Non-pigmented ciliary epithelial cell (primary cell): ENCODE measurements around the gene SNRK.
"Not testable (repeated sequence)": the region's sequence is repeated elsewhere in the genome, so short reads cannot be mapped to it uniquely, and the experiment has no call there.

Experiments
- DNase-seq: peaks from one replicate; pipeline ENCODE4 v3.0.0-alpha.2; 2010; ENCODE audit warnings: low read depth

Gene SNRK

DNA sequence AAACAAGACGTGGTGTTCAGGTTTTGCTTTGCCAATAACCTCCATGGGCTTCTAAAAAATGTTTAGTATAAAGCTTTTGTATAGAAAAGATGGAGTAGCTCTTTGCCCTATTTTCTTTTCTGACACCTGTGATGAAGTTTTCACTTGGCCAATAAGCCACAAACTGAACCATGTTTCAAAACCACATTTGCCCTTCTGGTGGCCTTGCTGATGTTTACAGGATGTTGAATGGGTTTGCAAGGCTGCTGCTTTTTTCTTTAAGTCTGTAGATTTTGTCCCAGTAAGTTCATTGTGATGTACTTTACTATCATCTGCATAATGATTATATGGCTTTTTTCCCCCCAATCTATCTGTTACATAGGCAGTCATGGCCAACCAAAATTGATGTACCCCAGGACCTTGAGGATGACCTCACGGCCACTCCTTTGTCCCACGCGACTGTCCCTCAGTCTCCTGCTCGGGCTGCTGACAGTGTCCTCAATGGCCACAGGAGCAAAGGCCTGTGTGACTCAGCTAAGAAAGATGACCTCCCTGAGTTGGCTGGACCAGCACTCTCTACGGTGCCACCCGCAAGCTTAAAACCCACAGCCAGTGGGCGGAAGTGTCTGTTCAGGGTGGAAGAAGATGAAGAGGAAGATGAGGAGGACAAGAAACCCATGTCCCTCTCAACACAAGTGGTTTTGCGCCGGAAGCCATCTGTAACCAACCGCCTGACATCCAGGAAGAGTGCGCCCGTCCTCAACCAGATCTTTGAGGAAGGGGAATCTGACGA lies 60.8 kb downstream of the SNRK start:
- no peak for DNase-seq

DNA sequence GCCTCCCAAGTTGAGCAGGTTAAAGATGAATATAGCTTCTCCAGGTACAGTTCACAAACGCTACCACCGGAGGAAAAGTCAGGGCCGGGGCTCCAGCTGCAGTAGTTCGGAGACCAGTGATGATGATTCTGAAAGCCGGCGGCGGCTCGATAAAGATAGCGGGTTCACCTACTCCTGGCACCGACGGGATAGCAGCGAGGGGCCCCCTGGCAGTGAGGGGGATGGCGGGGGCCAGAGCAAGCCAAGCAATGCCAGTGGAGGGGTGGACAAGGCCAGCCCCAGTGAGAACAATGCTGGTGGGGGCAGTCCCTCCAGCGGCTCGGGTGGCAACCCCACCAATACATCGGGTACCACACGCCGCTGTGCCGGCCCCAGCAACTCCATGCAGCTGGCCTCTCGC lies 61.4 kb downstream of the SNRK start:
- no peak for DNase-seq

GRCh38 chr3:43348350-43348749 lies 62.0 kb downstream of the SNRK start:
- DNase-seq, result no peak

DNA sequence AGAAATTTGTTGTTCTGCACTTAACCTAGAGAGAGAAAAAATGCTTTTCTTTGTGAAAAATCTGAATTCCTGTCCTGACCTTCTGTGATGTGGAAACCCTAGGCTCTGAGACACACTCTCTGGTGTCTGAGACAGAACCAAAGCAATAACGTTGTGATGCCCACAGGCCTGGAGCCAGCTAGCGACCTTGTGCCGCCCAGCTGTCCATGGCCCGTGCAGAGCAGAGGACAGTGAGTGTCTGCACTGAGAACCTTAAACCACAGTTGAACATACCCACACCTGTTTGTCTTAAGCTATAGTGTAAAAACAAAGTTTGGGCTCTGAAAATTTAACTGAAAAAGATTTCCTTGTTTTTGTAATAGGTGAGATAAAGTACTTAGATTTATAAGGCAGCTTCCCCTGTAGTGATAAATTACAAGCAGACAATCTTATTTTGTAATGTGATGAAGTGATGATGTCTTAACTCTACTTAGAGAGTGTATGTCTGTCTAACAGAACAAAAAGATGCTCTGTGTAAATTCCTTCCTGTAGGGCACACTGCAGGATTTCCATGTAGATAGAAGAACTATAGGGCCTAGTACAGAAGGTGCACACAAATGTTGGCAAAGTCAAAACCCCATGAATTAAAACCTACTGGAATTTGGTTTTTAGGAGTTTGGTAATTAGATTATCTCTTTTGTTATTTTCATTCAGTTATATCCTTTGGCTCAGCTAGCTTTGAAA lies 62.7 kb downstream of the SNRK start:
- no peak for DNase-seq

- DNase-seq, result no peak
These were observed 63.4 kb downstream of the SNRK start for GRCh38 chr3:43349716-43350115.

DNA sequence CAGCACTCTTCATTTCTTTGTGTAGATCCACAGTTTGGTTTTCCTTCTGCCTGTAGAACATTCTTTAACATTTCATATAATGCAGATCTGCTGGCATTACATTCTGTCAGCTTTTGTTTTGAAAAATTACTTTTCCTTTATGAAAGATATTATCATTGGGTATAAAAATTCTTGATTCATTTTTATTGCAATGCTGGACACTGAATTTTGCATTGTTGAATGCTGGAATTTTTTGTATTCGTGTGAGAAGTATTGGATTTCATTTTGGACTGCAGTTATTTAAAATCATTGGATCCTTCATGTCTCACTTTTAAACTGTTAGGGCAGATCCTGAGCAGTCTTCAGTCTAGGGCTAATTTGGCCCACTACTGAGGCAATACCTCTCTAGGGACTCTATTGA lies 67.1 kb downstream of the SNRK start:
- no peak for DNase-seq

DNA sequence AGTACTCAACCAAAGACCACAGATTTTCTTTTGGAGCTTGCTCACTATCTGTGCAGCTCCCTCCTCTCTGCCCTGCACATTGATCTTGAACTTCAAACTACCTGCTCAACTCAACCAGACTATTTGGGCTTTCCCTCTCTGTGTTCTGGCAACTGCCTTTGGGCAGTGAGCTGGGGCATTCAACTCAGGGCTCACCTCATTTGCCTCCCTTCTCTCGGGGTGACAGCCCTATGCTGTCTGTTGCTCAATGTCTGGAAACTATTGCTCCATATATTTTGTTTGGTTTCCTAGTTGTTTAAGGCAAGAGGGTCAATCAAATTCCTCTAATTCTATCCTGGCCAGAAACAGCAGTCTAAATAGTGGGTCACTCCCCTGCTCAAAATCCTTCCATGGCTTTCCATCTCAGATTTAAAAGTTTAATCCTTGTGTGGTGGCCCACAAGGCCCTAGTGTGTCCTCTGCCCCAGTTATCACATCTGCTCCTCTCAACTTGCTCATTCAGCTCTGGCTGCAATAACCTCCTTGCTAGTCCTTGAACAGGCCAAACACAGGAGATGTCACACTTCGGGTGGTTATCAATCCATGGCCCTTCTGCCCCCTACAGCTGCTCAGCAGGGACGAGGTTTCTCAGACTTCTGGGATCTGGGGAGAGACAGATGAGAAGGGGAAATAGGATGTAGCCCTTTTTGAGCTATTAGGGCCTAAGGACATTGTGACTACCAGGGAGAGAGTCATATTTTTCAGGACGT lies 67.8 kb downstream of the SNRK start:
- DNase-seq, result no peak

- DNase-seq, result not testable (repeated sequence)
These were observed 69.7 kb downstream of the SNRK start for GRCh38 chr3:43356033-43356432.

DNA sequence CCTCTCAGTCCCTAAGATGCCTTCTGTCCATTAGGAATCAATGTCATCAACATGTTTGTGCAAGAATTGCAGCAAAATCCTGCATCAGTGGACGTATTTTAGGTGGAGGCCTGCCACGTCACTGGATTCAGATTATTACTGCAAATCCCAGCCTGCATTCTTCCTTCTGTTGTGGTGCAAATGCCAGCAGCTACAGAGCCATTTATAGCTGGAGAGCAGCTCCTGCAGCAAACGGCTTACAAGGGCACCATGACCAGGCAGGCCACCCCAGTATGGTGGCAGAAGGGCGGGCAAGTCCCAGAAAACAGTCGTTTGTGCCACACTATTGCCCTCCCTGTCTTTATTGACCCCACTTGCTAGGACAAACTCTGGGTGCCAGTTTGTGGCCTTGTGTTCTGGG lies 74.7 kb downstream of the SNRK start:
- DNase-seq, result no peak

DNA sequence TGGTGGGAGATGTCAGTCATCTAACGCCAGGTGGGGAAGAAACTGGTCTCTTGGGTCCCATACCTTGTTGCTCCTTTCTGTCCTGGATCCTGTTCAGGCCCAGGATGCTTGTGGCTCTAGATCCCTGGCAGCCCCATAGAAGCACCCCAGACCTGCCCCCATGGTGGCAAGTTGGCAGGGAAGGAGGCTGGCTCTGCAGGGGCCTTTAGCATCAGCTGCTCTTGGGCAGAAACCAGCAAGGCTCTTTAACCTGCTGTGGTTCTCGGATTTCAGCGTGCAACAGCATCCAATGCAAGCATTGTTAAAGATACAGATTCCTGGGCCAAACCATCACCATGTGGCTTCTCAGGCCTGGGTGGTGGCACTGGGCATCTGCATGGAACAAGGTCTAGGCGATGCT lies 75.8 kb downstream of the SNRK start:
- DNase-seq, result no peak

DNA sequence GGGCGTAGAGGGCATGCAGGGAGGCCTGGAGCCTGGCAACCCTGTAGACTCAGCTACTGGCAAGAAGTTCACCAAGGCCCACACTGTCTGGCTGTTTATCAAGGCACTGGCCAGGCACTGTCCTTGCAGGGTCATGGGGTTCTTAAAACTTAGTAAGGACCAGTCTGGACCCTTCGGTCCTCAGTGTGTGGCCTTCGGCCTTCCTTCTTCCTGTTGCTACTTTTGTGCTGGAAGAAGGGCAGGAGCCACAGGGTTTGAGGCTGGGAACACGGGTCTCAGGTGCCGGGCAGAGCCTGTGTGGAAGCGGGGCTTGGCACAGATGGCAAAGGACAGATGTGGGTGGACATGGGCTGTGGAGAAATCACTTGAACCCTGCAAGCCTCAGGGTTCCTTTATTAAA lies 76.6 kb downstream of the SNRK start:
- no peak for DNase-seq

- no peak for DNase-seq
These were observed 77.4 kb downstream of the SNRK start for GRCh38 chr3:43363621-43364266.

GRCh38 chr3:43364494-43364893 lies 78.2 kb downstream of the SNRK start:
- no peak for DNase-seq

DNA sequence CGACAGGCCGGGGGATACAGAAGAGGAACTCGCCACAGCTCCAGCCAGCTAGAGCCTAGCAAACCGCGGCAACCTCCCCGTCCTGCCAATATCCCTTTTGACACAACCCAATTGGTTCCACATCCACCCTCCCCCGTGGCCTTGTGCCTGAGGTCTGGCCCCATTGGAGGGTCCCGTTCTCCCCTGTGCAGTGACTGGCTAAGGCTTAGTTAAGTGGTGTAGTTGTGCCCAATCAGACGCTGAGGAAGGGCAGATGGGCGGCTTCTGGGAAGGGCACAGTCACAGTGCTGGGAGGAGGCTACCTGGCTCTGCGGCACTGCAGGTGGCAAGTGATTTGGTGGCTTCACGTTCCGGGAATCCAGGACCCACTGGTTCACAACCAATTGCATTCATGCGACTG lies 78.6 kb downstream of the SNRK start:
- DNase-seq, result no peak

- DNase-seq, result no peak
These were observed 79.4 kb downstream of the SNRK start for GRCh38 chr3:43365601-43366305.

DNA sequence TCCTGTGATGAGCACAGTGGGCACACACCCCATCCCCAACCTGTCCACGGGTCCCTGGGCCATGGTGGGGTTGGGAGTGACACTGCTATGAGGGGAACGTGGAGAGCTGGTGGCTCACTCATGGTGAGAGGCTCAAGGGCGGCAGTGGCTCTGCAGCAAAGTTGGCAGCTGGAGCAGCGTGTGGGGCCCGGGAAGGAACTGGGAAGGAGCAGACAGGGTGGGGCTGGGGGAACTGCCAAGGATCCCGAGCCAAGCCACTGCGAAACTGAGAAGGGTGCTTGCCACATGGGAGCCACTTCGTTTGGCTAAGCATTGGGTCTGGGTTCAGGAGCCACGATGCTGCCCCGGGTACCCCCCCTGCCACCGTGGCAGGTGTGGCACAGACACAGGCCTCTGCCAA lies 80.1 kb downstream of the SNRK start:
- no peak for DNase-seq

DNA sequence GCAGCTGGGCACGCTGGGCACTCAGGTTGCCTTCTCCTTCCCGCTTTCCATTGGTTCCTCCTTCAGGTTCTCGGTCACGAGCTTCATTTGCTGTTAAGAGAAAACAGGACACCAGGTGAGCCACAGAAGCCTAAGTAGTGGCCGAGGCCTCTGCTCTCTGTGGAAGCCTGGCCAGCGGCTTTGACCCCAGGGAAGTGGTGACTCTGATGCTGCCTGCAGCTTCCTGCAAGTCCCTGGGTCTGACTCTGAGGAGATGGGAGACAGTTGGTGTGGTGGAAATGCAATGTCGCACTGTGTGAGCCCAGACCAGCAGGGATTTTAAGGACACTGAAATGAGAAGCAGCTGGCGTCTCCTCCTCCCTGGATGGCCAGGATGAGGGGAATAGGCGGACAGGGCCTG lies 80.5 kb downstream of the SNRK start:
- no peak for DNase-seq

DNA sequence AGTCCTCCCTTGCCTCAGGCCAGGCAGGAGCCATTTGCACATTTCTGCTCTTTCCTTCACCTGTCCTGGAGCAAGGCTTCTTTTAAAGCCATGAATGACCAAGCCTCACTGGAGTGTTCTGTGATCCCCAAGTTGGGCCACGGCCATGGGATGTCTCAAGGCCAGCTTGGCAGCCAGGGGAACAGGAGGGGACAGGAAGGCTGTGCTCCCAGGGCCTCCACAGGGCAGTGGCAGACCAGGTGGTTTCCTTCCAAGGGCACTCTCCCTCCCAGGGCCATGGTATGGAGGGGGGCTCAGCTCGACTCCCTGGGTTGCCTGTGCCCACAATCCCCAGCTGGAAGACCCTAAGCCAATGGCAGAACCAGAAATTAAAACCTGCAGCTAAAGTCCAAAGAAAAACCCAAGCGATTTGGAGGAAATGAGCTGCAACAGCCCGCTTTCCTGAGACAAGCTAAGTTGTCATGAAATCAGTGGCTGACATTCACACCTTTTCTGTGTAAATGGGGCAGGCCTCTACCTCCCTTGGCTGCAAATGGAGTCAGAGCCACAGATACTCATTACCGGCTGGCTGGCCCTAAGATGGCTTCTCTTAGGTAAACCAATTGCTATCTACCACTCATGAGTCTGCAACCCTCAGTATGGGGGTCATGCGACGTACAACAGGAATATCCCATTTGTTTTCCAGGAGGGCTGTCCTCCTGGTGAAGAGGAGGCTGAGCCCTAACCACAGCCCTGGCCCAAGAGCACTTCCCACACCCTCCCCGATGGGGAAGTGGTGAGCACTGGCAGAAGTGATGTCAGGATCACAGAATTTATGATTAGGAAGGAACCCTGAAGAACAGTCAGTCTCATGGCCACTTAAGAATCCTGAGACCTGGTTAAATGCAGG lies 83.3 kb downstream of the SNRK start:
- no peak for DNase-seq

- DNase-seq, result no peak
These were observed 84.1 kb downstream of the SNRK start for GRCh38 chr3:43370293-43370980.

DNA sequence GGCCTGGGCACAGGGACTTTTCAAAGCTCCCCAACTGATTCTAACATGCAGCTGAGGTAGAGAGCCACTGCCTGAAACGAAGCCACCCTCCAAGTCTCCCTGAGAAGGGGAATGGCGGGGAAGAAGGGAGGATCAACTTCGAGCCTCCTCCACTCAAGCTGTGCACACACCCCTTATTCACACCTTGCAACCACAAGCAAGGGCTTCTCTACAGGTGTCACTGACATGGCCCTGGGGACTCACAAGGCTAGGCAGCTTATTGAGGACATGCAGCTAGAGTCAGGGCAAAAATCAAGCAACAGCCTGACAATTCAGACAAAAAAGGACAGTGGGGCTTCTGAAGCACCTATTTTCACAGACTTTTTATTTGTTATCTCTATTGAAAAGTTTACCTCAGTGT lies 85.2 kb downstream of the SNRK start:
- DNase-seq, result no peak
